GM12872 (cell line): ENCODE results near the gene LRFN5.

Experiments used
- CTCF ChIP-seq: IDR thresholded peaks from 3 replicates; pipeline ENCODE4 v1.5.1; 2011; ENCODE audit warnings: low read depth, mild to moderate bottlenecking, low read length, moderate library complexity; ENCODE audit not compliant: insufficient read depth

Gene LRFN5

GRCh38 chr14:41623736-41624135, 17.1 kb downstream of the LRFN5 start:
- TF ChIP-seq CTCF: no peak

DNA sequence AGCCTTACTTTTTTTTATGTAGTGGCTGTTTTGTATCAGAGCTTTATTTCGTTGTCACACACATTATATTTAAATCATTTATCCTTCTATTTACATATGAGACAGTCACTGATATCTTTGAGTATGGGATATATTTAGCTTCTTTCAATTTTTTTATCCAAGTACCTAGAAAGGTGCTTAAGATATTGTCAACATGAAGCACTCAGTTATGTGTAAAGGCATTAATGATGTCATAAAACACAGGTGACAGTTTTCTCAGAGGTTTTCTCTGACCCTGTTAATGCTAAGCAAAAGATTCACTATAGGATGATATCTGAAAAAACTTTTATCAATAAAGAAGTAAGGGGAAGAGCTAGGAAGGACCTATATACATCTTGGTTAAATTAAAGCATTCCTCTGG, 23.2 kb downstream of the LRFN5 start:
- no peak for TF ChIP-seq CTCF

DNA sequence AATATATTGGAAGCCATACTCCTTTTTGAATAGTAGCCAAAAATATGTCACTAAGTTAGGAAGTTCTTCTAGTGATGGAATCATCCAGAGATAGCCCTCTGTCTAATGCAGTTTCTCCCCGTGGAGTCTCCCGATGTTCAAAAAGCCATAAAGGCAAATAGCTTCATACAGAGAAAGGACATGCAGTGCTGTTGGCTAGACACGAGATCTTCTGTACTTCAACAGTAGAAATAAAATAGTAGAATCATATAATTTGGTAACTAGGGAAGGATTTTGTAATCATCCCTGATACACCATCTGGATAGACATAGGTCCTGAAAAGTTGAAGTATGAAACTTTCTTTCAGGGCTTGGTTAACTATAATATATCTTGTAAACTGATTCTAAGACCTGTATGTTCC, 27.6 kb downstream of the LRFN5 start:
- no peak for TF ChIP-seq CTCF

DNA sequence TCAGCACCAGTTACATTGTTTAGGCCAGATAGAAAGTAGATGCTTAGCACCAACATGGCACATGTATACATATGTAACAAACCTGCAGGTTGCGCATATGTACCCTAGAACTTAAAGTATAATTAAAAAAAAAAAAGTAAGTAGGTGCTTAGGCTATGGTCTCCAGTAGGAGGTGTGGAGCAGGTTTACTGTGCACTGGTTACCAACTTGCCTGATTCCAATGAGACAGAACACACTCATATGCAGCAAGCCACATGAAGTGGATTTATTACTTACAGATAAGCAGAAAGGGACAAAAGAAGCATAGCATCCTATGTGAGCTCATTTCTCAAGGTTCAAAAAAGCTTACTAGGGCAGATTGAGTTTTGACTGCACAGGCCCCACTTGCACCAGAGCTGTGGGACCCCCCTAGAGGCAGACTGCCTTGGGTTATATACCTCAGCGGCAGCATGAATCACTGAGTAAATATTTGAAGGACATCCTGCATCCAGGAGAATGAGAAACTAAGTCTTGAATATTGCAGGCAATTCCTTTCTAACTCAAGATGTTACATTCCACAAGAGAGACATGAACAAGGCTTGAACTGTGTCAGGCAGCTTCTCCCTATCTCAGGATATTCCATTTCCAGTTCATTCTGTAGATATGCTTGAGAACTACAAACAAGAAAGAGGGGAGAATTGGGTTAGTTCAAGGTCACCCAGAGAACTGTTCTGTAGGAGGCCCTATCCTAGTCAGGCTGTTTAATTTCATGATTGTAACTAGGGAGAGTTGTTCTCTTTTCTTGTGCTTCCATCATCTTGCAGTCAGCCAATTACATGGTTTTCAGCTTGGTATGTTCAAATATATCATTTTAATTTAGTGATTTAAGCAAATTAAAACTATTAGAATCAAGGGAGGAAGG, 30.1 kb downstream of the LRFN5 start:
- TF ChIP-seq CTCF: no peak

- TF ChIP-seq CTCF: no peak
These were observed 35.0 kb downstream of the LRFN5 start for GRCh38 chr14:41641690-41642089.

DNA sequence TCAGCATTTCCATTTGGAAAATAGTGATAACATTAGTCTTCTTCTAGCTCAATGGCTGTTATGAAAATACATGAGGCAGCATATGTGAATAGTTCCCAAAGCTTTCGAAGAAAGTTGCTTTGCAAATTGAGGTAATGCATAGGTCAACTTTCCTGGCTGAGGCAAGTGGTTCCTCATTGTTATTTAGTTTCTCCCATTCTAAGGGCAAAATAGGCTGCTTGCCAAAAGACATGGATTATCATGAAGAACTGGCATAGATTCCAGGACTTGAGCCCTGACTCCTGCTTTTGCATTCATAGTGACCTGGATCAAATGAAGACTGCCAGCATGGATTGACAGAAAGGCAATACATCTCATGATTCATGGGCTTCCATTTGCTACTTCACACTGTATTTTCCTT, 35.7 kb downstream of the LRFN5 start:
- TF ChIP-seq CTCF: no peak

GRCh38 chr14:41642789-41643188, 36.1 kb downstream of the LRFN5 start:
- TF ChIP-seq CTCF: no peak
